Keratinocyte (primary cell): ENCODE measurements around the gene FCHO2. TPM values are rescaled to one million over a fixed set of nuclear protein-coding genes. Genes with fewer than 3 reads are reported as not detected.

Experiments
- DNase-seq: peaks from one replicate; pipeline ENCODE4 v3.0.0-alpha.2; 2011; ENCODE audit warnings: low read depth, missing footprints, low spot score
- FAIRE-seq: peaks from 2 replicates; lab custom pipeline; 2011; peaks lifted over from hg19 to GRCh38; lab: Jason Lieb, UNC
- H2AFZ ChIP-seq: 2 replicates; pipeline ENCODE4 v1.6.0; 2012; ENCODE audit warnings: low read length, control low read depth, inconsistent platforms; ENCODE audit not compliant: control insufficient read depth
- H3K27ac ChIP-seq: 2 replicates; pipeline ENCODE4 v1.5.1; 2011; ENCODE audit warnings: low read length; ENCODE audit not compliant: control insufficient read depth, insufficient read depth
- H3K27me3 ChIP-seq: 3 replicates; pipeline ENCODE4 v1.6.0; 2011; ENCODE audit warnings: low read length; ENCODE audit not compliant: control insufficient read depth, insufficient read depth; ENCODE audit errors: extremely low read depth
- H3K36me3 ChIP-seq, 2 experiments: 2 replicates in 1 of 2; 3 replicates in 1 of 2; pipeline ENCODE4 v1.5.1; 2011; ENCODE audit warnings: low read length in 2 of 2, mild to moderate bottlenecking in 1 of 2; ENCODE audit not compliant: control insufficient read depth in 2 of 2, insufficient read depth in 2 of 2; ENCODE audit errors: extremely low read depth in 1 of 2
- H3K4me1 ChIP-seq: 3 replicates; pipeline ENCODE4 v1.5.1; 2011; ENCODE audit warnings: low read length; ENCODE audit not compliant: control insufficient read depth, insufficient read depth; ENCODE audit errors: extremely low read depth
- H3K4me2 ChIP-seq: 3 replicates; pipeline ENCODE4 v1.6.0; 2011; ENCODE audit warnings: low read depth, low read length; ENCODE audit not compliant: control insufficient read depth, insufficient read depth; ENCODE audit errors: extremely low read depth
- H3K4me3 ChIP-seq, 3 experiments: fragments of 200-600 bp in 1 of 3; sonication (generic) in 1 of 3; 2 replicates in 2 of 3; 3 replicates in 1 of 3; pipeline ENCODE4 v1.5.1; 2011 to 2016; ENCODE audit warnings: low read length in 3 of 3, mild to moderate bottlenecking in 3 of 3, control low read depth in 2 of 3, inconsistent platforms in 1 of 3, low read depth in 1 of 3, mixed read lengths in 1 of 3, mixed run types in 1 of 3, moderate library complexity in 1 of 3; ENCODE audit not compliant: control insufficient read depth in 2 of 3, insufficient read depth in 2 of 3; ENCODE audit errors: extremely low read depth in 1 of 3
- H3K79me2 ChIP-seq: 2 replicates; pipeline ENCODE4 v1.6.0; 2012; ENCODE audit warnings: low read length; ENCODE audit not compliant: control insufficient read depth, insufficient read depth
- H3K9ac ChIP-seq: 3 replicates; pipeline ENCODE4 v1.6.0; 2011; ENCODE audit warnings: low read length; ENCODE audit not compliant: control insufficient read depth, insufficient read depth; ENCODE audit errors: extremely low read depth
- H3K9me1 ChIP-seq: 3 replicates; pipeline ENCODE4 v1.6.0; 2011; ENCODE audit warnings: low read length; ENCODE audit not compliant: control insufficient read depth, insufficient read depth; ENCODE audit errors: extremely low read depth
- H3K9me3 ChIP-seq: 2 replicates; pipeline ENCODE4 v1.5.1; 2012; ENCODE audit warnings: low read depth, low read length; ENCODE audit not compliant: control insufficient read depth
- H4K20me1 ChIP-seq: 3 replicates; pipeline ENCODE4 v1.6.0; 2011; ENCODE audit warnings: low read length; ENCODE audit not compliant: control insufficient read depth, insufficient read depth; ENCODE audit errors: extremely low read depth
- CTCF ChIP-seq, 3 experiments: IDR thresholded peaks in 1 of 3; conservative IDR thresholded peaks in 1 of 3; optimal IDR thresholded peaks in 1 of 3; 2 replicates in 2 of 3; 3 replicates in 1 of 3; pipeline versions ENCODE3 to v1.5.1; 2011; ENCODE audit warnings: low read length in 3 of 3, mild to moderate bottlenecking in 3 of 3, moderate library complexity in 2 of 3, control low read depth in 1 of 3, inconsistent platforms in 1 of 3; ENCODE audit not compliant: insufficient read depth in 2 of 3; ENCODE audit errors: extremely low read depth in 1 of 3
- EZH2 ChIP-seq: IDR thresholded peaks from one replicate; pipeline ENCODE4 v1.6.1; 2012; ENCODE audit warnings: inconsistent platforms, mild to moderate bottlenecking, low read length, moderate library complexity
- dilution Hi-C: fragments of 300-500 bp; cut with MboI; formaldehyde crosslinking; loops from one replicate; pipeline ENCODE4 v1.7.0; 2020; ENCODE audit warnings: low sequenced_read_pairs; ENCODE audit not compliant: extremely low pct_ligation_motif_present
- polyA plus RNA-seq, 5 experiments: library from polyadenylated mRNA; depleted of rRNA in 3 of 5; stranded (reverse) in 3 of 5; stranded (forward) in 1 of 5; unstranded in 1 of 5; fragments of >200 nt; gene quantifications; 1 replicate in 1 of 5; 2 replicates in 3 of 5; 3 replicates in 1 of 5; pipeline versions ENCODE4 v1.2.1 to v1.2.3, GENCODE V29; 2011 to 2012; ENCODE audit warnings: missing spikeins in 2 of 5, low read depth in 1 of 5, low replicate concordance in 1 of 5

The FCHO2 gene
- polyA plus RNA-seq, 1 donor (not counting 4 experiments of a cell fraction or from before 2014, with no cell fraction given): 10.6 TPM

GRCh38 chr5:72985719-72986118, 29.9 kb downstream of the FCHO2 start:
- Histone ChIP-seq H2AFZ (no peak overlapping the region), H3K79me2 (peaks cover 6% of the 10 kb centered on the region), H3K4me3 (no peak overlapping the region), H3K27ac (no peak overlapping the region), H3K4me2 (no peak overlapping the region), H3K9me1 (no peaks in the 10 kb centered on the region), H3K9ac (no peak overlapping the region), H3K4me1 (no peaks in the 10 kb centered on the region), H3K36me3 (no peaks in the 10 kb centered on the region), H4K20me1 (no peaks in the 10 kb centered on the region), H3K9me3 (no peaks in the 10 kb centered on the region), H3K27me3 (no peaks in the 10 kb centered on the region)
- TF ChIP-seq EZH2: no peak
- dilution Hi-C loops: no loop called here
- DNase-seq (no peak), FAIRE-seq (no peak)

- no peaks in the 10 kb centered on the region for H3K36me3 ChIP-seq
- H3K9me1 ChIP-seq: no peaks in the 10 kb centered on the region
- no peaks in the 10 kb centered on the region for H4K20me1 ChIP-seq
- no peak overlapping the region for H3K27ac ChIP-seq
- TF ChIP-seq CTCF (optimal IDR thresholded peaks at IDR 0.05 in 1 of 3, IDR thresholded peaks at IDR 0.05 in 1 of 3, conservative IDR thresholded peaks at IDR 0.05 in 1 of 3; ENCODE audit: extremely low read depth in 1 of 3, insufficient read depth in 2 of 3, low read length in 3 of 3) (no peak), EZH2 (no peak)
- FAIRE-seq: no peak
- no peaks in the 10 kb centered on the region for H3K79me2 ChIP-seq
- H2AFZ ChIP-seq: no peak overlapping the region
- no peak overlapping the region for H3K4me3 ChIP-seq
- no peak for DNase-seq
- H3K27me3 ChIP-seq: no peaks in the 10 kb centered on the region
- dilution Hi-C loops: no loop called here
- no peak overlapping the region for H3K4me2 ChIP-seq
- H3K9ac ChIP-seq: no peak overlapping the region
- no peaks in the 10 kb centered on the region for H3K9me3 ChIP-seq
- H3K4me1 ChIP-seq: no peaks in the 10 kb centered on the region
These were observed 32.9 kb downstream of the FCHO2 start for GRCh38 chr5:72988769-72989168.

- Histone ChIP-seq H3K9me1 (no peaks in the 10 kb centered on the region), H3K9ac (no peak overlapping the region), H3K27me3 (no peaks in the 10 kb centered on the region), H3K4me2 (no peak overlapping the region), H3K27ac (no peak overlapping the region), H3K9me3 (no peaks in the 10 kb centered on the region), H3K4me1 (no peaks in the 10 kb centered on the region), H3K79me2 (no peaks in the 10 kb centered on the region), H3K4me3 (no peak overlapping the region), H2AFZ (no peak overlapping the region), H3K36me3 (no peaks in the 10 kb centered on the region), H4K20me1 (no peaks in the 10 kb centered on the region)
- dilution Hi-C loops: no loop called here
- TF ChIP-seq CTCF (optimal IDR thresholded peaks at IDR 0.05 in 1 of 3, IDR thresholded peaks at IDR 0.05 in 1 of 3, conservative IDR thresholded peaks at IDR 0.05 in 1 of 3; ENCODE audit: extremely low read depth in 1 of 3, insufficient read depth in 2 of 3, low read length in 3 of 3): no peak
- no peak for TF ChIP-seq EZH2
- DNase-seq: no peak
- FAIRE-seq: no peak
These were observed 35.6 kb downstream of the FCHO2 start for GRCh38 chr5:72991394-72991793.
